ENCODE results near the gene SNX27.
A peak's percentile ranks its signal among the peaks of the same experiment; 100 is the strongest.
"Not testable (repeated sequence)": the region's sequence is repeated elsewhere in the genome, so short reads cannot be mapped to it uniquely, and the experiment has no call there.

SNX27 gene

DNA sequence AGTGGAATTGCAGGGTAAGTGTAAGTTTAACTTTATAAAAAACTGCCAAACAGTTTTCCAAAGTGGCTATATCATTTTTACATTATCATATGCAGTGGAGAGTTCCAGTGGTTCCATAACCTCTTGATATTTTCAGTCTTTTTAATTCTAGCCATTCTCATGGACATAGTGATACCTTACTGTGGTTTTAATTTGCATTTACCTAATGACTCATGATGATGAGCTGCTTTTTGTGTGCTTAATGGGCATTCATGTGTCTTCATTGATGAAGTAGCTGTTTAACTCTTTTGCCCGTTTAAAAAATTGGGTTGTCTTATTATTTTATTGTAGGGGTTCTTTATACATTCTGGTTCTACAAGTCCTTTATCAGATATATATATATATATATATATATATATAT is 29.4 kb downstream of the SNX27 start:
- DNase-seq, result no peak

DNA sequence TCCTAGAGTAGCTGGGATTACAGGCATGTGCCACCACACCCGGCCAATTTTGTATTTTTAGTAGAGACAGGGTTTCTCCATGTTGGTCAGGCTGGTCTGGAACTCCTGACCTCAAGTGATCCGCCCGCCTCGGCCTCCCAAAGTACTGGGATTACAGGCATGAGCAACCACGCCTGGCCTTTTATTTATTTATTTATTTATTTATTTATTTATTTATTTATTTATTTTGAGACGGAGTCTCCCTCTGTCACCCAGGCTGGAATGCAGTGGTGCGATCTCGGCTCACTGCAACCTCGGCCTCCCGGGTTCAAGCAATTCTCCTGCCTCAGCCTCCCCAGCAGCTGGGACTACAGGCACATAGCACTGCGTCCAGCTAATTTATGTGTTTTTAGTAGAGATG is 31.2 kb downstream of the SNX27 start:
- not testable (repeated sequence) for DNase-seq

DNA sequence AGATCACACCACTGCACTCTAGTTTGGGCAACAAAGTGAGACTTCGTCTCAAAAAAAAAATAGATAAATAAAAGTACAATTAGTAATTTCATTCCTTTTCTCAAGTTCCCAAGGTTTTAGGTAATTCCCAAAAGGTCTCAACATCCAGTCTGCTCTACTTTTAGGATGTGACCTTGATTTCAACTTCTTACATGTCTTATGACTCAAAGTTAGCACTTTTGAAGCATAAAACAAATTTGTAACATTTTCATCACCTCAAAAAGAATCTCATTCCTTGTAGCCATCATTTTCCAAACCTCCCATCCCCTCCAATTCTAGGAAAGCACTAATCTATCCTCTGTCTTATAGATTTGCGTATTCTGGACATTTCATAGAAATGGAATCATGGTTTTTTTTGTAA is 32.2 kb downstream of the SNX27 start:
- DNase-seq, result no peak

DNA sequence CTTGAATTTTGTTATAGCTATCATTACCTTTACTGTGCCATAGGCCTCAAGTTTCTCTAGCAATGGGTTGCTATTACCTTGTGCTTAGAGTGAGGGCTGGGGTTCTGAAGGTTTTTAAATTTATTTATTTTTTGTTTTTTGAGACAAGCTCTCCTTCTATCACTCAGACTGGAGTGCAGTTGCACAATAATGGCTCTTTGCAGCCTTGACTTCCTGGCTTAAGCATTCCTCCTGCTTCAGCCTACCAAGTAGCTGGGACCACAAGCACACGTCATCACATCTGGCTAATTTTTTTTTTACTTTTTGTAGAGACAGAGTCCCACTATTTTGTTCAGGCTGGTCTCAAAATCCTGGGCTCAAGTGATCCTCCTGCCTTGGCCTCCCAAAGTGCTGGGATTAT is 41.5 kb downstream of the SNX27 start:
- no peak for DNase-seq

DNA sequence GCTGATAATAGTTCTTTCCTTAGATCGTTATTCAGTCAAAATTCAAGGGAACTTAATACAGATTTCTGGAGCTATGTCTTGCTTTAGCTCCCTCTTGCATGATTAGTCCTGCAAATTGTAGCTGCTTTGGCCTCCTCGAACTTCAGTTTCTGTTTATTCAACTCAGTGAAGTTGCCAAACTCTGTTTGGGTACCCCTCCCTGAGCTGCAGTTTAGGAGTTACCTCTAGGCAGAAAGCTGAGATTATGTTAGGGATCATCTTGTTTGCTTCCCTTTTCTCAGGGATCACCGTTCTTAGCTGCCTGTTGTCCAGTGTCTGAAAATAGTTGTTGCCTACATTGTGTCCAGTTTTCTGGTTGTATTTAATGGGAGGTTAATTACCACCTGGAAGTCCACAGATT is 43.5 kb downstream of the SNX27 start:
- no peak for DNase-seq

DNA sequence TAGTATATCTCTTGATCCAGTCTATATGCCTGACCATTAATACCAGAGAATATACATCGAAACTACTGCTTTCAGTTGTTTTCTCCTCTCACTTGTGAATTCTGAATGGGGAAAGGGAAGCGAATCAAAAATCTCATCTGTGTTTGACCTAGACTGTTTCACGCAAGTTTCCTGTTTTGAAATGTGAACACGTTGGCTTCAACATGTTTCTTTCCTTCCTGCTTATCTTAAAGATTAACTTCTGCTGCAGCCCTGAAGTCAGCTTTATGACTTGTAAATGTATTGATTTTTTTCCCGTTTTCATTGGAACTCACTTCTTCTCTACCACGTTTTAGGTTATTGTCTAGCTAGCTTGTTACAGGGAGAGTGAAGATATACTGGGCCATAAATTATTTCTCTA is 49.9 kb downstream of the SNX27 start:
- no peak for DNase-seq

DNA sequence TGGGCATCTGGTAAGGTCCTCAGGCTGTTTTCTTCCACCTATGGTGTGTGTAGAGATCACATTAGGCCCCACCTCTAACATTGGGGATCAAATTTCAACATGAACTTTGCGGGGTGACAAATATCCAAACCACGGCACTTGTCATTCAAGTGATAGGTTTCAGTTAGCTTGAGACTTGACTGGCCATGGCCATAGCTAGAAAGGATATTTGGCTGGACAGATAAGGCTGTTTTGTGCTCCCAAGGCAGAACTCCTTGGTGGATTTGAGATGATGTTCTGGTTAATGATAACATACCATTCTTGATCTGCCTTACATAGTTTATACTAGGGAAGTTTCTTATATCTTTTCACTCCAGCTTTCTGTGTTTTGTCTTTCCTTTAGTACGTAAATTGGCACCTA is 56.2 kb downstream of the SNX27 start:
- no peak for DNase-seq

DNA sequence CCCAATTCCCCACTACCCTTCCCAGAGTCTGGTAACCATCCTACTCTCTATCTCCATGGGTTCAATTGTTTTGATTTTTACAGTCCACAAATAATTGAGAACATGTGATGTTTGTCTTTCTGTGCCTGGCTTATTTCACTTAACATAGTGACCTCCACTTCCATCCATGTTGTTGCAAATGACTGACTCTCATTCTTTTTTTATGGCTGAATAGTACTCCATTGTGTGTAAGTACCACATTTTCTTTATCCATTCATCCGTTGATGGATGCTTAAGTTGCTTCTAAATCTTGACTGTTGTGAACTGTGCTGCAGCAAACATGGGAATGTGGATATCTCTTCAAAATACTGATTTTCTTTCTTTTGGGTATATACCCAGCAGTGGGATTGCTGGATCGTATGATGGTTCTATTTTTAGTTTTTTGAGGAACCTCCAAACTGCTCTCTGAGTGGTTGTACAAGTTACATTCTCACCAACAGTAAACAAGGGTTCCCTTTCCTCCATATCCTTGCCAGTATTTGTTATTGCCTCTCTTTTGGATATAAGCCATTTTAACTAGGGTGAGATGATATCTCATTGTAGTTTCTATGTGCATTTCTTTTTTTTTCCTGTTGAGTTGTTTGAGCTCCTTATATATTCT is 58.3 kb downstream of the SNX27 start:
- not testable (repeated sequence) for DNase-seq

DNA sequence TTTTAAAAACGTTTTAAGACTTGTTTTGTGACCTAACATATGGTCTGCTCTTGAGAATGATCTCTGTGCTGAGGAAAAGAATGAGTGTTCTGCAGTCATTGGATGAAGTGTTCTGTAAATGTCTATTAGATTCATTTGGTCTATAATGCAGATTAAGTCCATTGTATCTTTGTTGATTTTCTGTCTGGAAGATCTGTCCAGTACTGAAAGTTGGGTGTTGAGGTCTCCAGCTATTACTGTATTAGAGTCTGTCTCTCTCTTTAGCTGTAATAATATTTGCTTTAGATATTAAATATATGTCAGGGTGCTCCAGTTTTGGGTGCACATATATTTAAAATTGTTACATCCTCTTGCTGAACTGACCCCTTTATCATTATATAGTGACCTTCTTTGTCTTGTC is 61.6 kb downstream of the SNX27 start:
- no peak for DNase-seq

DNA sequence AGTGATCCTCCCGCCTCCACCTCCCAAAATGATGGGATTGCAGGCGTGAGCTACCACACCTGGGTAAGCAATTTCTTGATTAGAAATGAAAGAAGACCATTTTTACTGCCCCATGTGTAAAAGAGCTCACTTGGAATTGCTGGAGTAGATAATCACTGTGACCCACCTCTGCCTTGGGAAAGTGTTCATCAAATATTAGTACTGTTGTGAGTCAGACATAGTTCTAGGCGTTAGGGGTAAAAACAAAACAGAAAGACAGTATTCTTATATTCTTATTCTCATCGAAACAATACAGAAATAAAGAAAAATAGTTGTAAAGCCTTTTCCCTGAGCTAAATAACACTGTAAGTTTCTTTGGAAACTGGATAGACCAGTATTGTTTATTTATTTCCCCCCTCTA is 68.5 kb downstream of the SNX27 start:
- DNase-seq, result no peak

DNA sequence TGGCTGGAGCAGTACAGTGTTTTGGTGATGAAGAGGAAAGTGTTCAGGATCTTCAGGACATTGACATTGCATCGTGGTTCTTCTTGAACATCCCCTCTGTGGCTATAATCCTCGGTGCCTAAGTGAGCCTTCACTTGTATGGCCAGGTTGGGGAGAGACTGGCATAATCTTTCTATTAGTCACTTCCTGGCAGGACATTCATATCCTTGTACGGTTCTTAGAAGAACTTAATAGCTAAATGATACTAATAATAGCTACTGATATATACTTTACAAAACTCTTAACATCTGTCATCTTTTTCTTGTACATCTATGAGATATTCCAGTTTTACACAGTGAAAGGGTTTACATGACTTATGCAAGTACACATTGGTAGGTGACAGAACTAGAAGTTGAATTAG is 69.0 kb downstream of the SNX27 start:
- no peak for DNase-seq

DNA sequence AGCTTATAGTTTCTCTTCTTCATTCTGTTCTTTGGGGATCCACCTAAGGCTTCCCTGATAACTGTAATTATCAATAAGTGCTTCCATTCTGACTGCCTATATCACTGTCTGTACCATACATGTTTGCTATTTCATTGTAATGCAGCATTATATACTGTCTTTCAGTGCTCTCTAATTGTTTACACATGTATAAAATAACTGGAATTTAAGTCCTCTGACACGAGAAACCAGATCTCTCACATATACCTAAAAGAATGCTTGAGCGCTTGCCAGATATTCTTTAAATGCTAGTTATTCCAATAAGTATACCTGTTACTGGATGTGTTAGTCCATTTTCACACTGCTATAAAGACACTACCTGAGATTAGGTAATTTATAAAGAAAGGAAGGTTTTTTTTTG is 70.1 kb downstream of the SNX27 start:
- DNase-seq, result no peak

DNA sequence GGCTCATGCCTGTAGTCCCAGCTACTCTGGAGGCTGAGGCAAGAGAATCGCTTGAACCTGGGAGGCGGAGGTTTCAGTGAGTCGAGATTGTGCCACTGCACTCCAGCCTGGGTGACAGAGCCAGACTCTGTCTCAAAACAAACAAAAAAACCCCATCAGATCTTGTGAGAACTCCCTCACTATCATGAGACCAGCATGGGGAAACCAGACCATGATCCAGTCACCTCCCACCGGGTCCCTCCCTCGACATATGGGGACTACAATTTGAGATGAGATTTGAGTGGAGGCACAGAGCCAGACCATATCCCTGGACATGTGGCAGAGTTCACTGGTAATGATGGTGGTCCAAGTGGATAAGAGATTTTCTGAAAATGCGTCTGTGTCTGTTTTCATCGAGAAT is 71.1 kb downstream of the SNX27 start:
- DNase-seq, result not testable (repeated sequence)

DNA sequence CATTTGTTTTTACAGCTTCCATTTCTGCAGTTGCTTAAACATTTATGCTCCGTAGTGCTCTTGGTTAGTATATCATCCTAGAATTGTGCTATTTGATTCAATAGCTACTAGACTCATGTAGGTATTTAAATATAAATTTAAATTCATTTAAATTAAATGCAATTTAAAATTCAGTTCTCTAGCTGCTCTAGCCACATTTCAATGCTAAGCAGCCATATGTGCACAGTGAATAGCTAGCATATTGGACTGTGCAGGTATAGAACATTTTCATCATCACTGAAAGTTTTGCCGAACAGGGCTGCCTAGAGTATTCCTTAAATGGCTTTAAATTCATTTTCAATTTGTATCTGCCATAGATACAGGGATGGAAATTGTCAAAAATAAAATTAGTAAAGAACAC is 72.3 kb downstream of the SNX27 start:
- DNase-seq, result no peak

DNA sequence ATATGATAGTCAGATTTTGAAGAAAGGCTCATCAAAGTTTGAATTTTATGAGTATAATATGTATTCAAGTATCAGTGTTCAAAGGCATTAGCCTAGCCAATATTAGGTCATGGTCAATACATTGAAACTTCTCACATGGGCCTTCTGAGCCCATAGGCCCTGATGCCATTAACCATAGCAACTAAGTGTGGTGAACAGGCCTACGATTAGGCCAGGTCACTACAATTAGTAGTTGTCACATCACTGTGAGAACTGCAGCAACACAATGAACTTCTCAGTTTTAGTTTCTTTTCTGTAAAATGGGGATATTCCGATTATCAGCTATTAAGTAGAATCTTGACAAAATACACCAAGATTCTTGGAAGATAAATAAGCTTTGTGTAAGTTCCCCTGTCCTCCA is 74.7 kb downstream of the SNX27 start:
- no peak for DNase-seq

DNA sequence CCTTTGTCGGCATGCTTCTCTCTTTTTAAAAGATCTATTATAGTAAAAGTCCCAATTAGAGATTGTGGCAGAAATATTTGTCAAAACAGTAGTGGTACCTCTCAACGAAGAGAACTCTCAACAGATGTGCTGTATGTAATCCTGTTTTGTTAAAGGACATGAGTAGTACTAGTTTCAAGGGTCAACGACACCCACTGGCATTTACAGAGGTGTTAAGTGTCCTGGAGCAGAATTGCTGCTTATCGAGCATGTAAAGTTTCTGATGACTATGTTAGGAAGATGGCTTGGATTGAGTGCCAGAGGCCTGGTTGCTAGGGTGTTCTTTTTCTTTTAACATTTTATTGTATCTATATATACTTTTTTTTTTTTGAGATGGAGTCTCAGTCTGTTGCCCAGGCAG is 77.6 kb downstream of the SNX27 start:
- no peak for DNase-seq

DNA sequence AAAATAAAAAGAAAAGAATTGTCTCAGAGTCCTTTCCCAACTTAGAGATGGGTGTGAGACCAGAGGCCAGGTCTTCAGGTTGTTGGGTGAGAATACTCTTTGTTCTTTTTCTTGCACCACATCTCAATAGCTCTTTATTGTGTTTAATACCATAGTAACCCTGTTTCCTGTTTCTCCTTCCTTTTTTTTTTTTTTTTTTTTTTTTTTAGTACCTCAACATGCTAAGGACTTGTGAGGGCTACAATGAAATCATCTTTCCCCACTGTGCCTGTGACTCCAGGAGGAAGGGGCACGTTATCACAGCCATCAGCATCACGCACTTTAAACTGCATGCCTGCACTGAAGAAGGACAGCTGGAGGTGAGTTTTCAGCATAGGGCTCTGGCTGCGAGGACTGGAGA is 80.4 kb downstream of the SNX27 start:
- DNase-seq, result no peak

DNA sequence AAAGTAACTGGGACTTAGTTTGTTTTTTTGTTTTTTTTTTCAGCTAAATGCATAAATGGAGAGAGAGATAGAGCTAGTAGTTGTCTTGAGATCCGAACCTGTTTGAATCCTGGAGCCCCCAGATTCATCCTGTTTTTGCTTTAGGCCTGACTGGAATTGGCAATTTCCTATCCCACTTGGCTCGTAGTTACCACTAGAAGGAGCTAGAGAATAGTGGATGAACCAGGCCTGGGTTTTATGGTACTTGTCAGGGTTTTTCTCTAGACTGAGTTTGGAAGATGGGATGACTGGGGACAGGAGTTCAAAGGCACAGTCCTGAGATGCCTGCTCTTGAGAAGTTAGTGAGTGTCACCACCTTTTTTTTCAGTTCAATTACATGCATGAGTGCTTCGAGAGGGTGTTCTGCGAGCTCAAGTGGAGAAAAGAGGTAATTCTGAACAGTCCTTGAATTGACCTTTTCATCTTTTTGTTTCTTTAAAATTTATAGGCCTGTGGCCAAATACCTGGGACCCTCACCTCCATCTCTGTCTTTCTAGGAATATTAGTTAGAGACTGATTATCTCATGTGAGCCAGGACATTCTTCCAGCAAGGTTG is 81.3 kb downstream of the SNX27 start:
- peak; percentile 60 for DNase-seq

DNA sequence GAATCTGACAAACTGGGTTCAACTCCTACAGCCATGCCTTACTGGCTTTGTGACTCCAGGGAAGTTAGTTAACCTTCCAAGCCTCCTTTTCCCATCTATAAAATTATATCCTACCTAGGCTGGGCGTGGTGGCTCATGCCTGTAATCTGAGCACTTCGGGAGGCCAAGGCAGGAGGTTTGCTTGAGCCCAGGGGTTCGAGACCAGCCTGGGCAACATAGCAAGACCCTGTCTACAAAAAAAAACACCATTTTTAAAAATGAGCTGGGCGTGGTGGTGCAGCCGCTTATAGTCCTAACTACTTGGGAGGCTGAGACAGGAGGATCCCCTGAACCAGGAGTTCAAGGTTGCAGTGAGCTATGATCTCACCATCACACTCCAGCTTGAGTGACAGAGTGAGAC is 89.7 kb downstream of the SNX27 start:
- no peak for DNase-seq

DNA sequence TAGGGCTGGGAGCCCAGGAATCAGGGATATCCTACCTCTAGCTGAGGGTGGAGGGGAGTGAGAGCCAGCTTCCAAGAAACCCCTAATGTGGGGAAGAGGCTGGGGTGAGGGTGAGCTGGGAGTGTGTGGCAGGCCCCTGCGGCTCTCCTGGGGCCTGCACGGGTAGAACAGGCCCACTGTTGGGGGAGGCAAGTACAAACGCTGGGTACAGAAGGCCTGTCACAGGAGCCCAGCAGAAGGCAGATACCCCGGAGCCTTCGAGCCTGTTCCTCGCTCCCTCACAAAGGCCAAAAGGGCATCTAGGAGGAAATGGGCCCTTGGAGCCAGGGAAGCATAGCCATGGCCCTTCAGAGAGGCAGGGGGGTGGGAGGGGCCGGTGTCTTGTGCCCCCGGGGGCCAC is 91.1 kb downstream of the SNX27 start:
- DNase-seq, result no peak

DNA sequence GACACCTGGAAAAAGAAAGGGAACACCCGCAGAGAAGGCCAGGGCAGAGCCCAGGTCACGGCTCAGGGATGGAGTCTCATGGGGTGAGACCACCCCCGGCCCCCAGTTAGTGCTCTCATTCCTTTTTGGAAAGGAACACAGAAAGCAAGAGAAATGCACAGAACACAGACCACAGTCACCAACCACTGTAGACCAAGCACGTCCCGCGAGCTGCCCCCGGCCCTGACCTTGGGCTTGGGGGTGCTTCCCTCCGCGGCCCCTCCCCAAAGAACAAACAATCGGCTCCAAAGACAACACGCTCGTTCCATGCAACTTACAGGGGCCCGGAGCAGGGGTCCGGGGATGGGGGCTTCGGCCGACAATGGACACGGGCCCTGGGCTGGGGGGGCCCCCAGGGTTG is 92.0 kb downstream of the SNX27 start:
- DNase-seq, result no peak

DNA sequence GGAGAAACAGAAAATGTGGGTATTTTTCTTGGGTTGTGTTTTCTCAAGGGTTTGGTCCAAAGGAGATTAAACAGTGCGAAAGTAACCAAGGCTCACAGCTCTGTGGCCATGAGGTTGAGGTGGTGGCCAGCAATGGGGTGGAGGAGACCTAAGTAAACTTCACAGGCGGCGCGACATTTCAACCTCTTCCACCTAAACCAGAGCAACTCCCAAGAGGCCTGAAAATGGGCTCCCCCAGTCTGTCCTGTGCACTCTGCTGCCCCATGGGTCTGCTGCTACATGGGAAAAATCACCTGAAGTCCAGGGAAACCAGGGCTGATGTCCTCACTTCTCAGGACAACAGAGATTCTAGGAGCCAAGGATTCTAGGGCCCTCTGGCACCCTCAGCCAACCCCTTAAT is 92.4 kb downstream of the SNX27 start:
- DNase-seq, result no peak

DNA sequence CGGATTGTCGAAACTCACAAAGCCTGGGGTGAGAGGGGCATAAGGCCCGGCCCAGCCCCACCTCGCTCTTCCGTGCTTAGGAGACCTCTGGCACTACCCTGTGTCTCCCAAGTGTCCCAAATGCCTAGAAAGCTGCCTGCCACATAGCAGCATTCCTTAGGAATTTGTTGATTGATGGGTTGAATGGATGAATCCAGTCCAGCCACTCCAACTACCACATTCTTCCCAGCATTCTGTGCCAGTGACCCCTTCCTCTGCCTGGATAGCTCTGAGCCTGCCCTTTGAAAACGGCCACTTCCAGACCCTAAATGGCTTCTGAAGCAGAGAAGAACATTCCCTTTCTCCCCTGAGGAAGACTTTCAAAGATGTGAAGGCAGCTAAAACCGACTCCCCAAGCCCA is 93.3 kb downstream of the SNX27 start:
- DNase-seq, result no peak

DNA sequence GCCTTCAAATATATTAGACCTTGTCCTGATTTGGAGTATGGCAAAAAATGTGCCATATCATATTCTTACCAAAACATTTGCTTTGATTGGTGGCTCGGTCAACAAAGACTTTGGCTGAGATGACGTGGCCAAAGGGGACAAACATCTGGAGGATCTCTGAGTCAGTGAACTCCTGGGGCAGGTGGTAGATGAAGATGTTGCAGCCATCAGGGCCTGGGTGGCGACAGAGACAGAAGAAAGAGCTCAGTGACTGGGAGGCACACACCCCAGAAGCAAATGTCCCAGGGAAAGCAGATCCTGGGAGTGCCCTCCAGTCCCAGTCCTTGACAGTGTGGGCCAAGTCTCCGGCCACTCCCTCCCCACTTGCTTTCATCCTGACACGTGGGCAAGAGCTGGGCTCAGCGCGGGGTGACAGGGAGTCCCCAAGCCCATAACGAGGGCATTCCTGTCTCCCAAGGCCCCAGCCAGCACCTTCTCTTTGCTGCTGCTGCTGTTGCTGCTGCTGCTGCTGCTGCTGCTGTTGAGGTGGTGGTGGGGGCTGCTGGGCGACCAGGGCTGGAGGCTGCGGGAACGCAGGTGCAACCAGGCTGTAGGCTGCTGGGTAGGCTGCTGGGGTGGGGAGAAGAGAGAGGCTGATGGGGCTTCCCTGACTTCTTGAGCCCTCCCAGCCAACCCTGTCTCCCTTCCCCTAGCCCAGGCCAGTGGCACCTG is 94.1 kb downstream of the SNX27 start:
- DNase-seq, result no peak

All from NCI-H2227 treated with DMSO at 0.1 percent for 48 hours (cell line).